MCF 10A (cell line): Measurements from ENCODE around the gene CADM3. TPM values are rescaled to one million over a fixed set of nuclear protein-coding genes. Genes with fewer than 3 reads are reported as not detected.

Experiments
- BruUV-seq: library from RNA; stranded (reverse); fragments of 400-500 nt; replicated peaks from 2 replicates; lab custom pipeline; 2021; lab: Mats Ljungman, UMichigan
- CTCF ChIA-PET: fragments of 300-600 bp; sonication (Branson Sonifier 250); formaldehyde crosslinking; extraction: SDS; loops from one replicate; lab custom pipeline; 2021; ENCODE audit warnings: antibody characterized with exemption, inconsistent platforms; lab: Yijun Ruan, JAX
- POLR2A ChIA-PET: fragments of 300-600, 350-650 bp; sonication (Branson Sonifier 250); formaldehyde crosslinking; extraction: SDS; loops from one replicate; lab custom pipeline; 2020; ENCODE audit warnings: antibody characterized with exemption, inconsistent platforms; lab: Yijun Ruan, JAX
- DNase-seq: peaks from one replicate; pipeline ENCODE4 v3.0.0-alpha.2; 2018; ENCODE audit not compliant: unreplicated experiment
- H3K27ac Mint-ChIP-seq: one replicate; pipeline ENCODE4 v1.8.0; 2022; ENCODE audit warnings: mild to moderate bottlenecking, low read depth, mixed read lengths; ENCODE audit not compliant: unreplicated experiment
- H3K27me3 Mint-ChIP-seq: one replicate; pipeline ENCODE4 v1.8.0; 2022; ENCODE audit warnings: mixed read lengths; ENCODE audit not compliant: insufficient read depth, unreplicated experiment
- H3K36me3 Mint-ChIP-seq: one replicate; pipeline ENCODE4 v1.8.0; 2022; ENCODE audit warnings: mild to moderate bottlenecking, moderate library complexity, mixed read lengths; ENCODE audit not compliant: insufficient read depth, unreplicated experiment
- H3K4me1 Mint-ChIP-seq: one replicate; pipeline ENCODE4 v1.8.0; 2022; ENCODE audit warnings: mixed read lengths; ENCODE audit not compliant: insufficient read depth, unreplicated experiment
- H3K4me3 Mint-ChIP-seq: one replicate; pipeline ENCODE4 v1.8.0; 2022; ENCODE audit warnings: mild to moderate bottlenecking, moderate library complexity, mixed read lengths; ENCODE audit not compliant: unreplicated experiment
- H3K9me3 Mint-ChIP-seq: one replicate; pipeline ENCODE4 v1.8.0; 2022; ENCODE audit warnings: mixed read lengths; ENCODE audit not compliant: unreplicated experiment
- CTCF ChIP-seq: fragments of 200-600 bp; IDR thresholded peaks from one replicate; pipeline ENCODE4 v1.8.0; 2022; ENCODE audit warnings: antibody characterized with exemption, mild to moderate bottlenecking; ENCODE audit not compliant: unreplicated experiment
- intact Hi-C: fragments of 100-400 bp; cut with micrococcal nuclease; formaldehyde crosslinking; loops from 2 replicates; pipeline ENCODE4 v1.14.1; 2022
- total RNA-seq: library from RNA; stranded (reverse); gene quantifications from 2 replicates; pipeline ENCODE4 v1.2.3, GENCODE V29; 2022

Gene CADM3
- total RNA-seq, 1 experiment from 2014 or later, result 222 TPM

- peak; percentile 92 for DNase-seq
- TF ChIP-seq CTCF, result peak; percentile 95
- Mint-ChIP-seq H3K4me3 (no peak overlapping the region), H3K4me1 (no peaks in the 10 kb centered on the region), H3K9me3 (no peaks in the 10 kb centered on the region), H3K36me3 (no peaks in the 10 kb centered on the region), H3K27me3 (no peaks in the 10 kb centered on the region), H3K27ac (no peak overlapping the region)
- ChIA-PET POLR2A (interaction anchor here (0.6 to 1.1 kb wide), 5 partner anchors 29 to 829 kb away, joined by 3 to 4 read pairs (median 3); no protein-coding TSS in a partner anchor), CTCF (interaction anchor here (0.6 to 17.2 kb wide), 53 partner anchors 8 to 1422 kb away, joined by 3 to 358 read pairs (median 4); partner anchors contain the start of gene ACKR1)
- intact Hi-C loops, result loop anchor here (1.0 to 2.0 kb wide), 6 partner anchors 66 to 874 kb away; no protein-coding TSS in a partner anchor
- BruUV-seq, result no TSS peak
Measured at GRCh38 chr1:159132271-159132881, 39.0 kb upstream of the CADM3 start.

GRCh38 chr1:159140474-159140873 is 30.9 kb upstream of the CADM3 start:
- intact Hi-C loops, result loop anchor here (10.0 kb wide), 1 partner anchor 894 kb away; the partner anchor contains the start of gene PIGM
- no peaks in the 10 kb centered on the region for H3K4me1 Mint-ChIP-seq
- TF ChIP-seq CTCF, result no peak
- POLR2A ChIA-PET, result interaction anchor here (0.8 kb wide), 1 partner anchor 18 kb away, joined by 3 read pairs; no protein-coding TSS in a partner anchor
- H3K4me3 Mint-ChIP-seq, result no peak overlapping the region
- H3K27me3 Mint-ChIP-seq, result no peaks in the 10 kb centered on the region
- no TSS peak for BruUV-seq
- CTCF ChIA-PET, result interaction anchor here (0.5 to 17.2 kb wide), 10 partner anchors 8 to 1389 kb away, joined by 3 to 358 read pairs (median 6); partner anchors contain the start of gene ACKR1
- no peaks in the 10 kb centered on the region for H3K36me3 Mint-ChIP-seq
- no peak for DNase-seq
- H3K27ac Mint-ChIP-seq, result no peak overlapping the region
- no peaks in the 10 kb centered on the region for H3K9me3 Mint-ChIP-seq

- H3K9me3 Mint-ChIP-seq, result no peaks in the 10 kb centered on the region
- H3K36me3 Mint-ChIP-seq, result no peaks in the 10 kb centered on the region
- ChIA-PET CTCF (interaction anchor here (0.9 to 17.2 kb wide), 10 partner anchors 10 to 866 kb away, joined by 3 to 358 read pairs (median 4); partner anchors contain the start of genes ACKR1 and DUSP23), POLR2A (interaction anchor here (0.6 kb wide), 1 partner anchor 718 kb away, joined by 3 read pairs; no protein-coding TSS in a partner anchor)
- BruUV-seq, result no TSS peak
- TF ChIP-seq CTCF, result no peak
- no peak overlapping the region for H3K27ac Mint-ChIP-seq
- H3K4me3 Mint-ChIP-seq, result no peak overlapping the region
- H3K27me3 Mint-ChIP-seq, result no peaks in the 10 kb centered on the region
- H3K4me1 Mint-ChIP-seq, result no peaks in the 10 kb centered on the region
- DNase-seq, result peak; percentile 72
- intact Hi-C loops, result loop anchor here (1.0 to 10.0 kb wide), 2 partner anchors 20 to 893 kb away; partner anchors contain the start of gene PIGM
Measured at GRCh38 chr1:159141584-159142390, 29.6 kb upstream of the CADM3 start.
